DND-41 (cell line): ENCODE measurements around the gene ERBB4.

ENCODE experiments used
- ATAC-seq: fragments of 200-7000 bp; cut with Tn5 transposase; 3 replicates; pipeline ENCODE4 v1.9.1; 2021; ENCODE audit warnings: low read depth; ENCODE audit not compliant: insufficient read depth
- DNase-seq: peaks from one replicate; pipeline ENCODE4 v3.0.0-alpha.2; 2020
- H2AFZ ChIP-seq: 2 replicates; pipeline ENCODE4 v1.6.0; 2012; ENCODE audit warnings: low read depth, low read length
- H3K27ac ChIP-seq: 2 replicates; pipeline ENCODE4 v1.5.1; 2012; ENCODE audit warnings: low read length, inconsistent platforms
- H3K27me3 ChIP-seq: fragments of 200-600 bp; sonication (generic); 2 replicates; pipeline ENCODE4 v1.6.0; 2012; ENCODE audit warnings: low read length, mild to moderate bottlenecking, inconsistent platforms; ENCODE audit not compliant: insufficient read depth, poor library complexity
- H3K36me3 ChIP-seq: 2 replicates; pipeline ENCODE4 v1.5.1; 2012; ENCODE audit warnings: low read length, inconsistent platforms; ENCODE audit not compliant: insufficient read depth
- H3K4me1 ChIP-seq: 2 replicates; pipeline ENCODE4 v1.5.1; 2012; ENCODE audit warnings: mild to moderate bottlenecking, low read length; ENCODE audit not compliant: insufficient read depth
- H3K4me2 ChIP-seq: 2 replicates; pipeline ENCODE4 v1.6.0; 2012; ENCODE audit warnings: mild to moderate bottlenecking, moderate library complexity, low read length, inconsistent platforms; ENCODE audit not compliant: insufficient read depth
- H3K4me3 ChIP-seq, 2 experiments: fragments of 200-600 bp in 1 of 2; shearing (Covaris generic) in 1 of 2; 2 replicates each; pipeline ENCODE4 v1.5.1; 2012 to 2016; ENCODE audit warnings: inconsistent platforms in 2 of 2, low read length in 2 of 2, mild to moderate bottlenecking in 2 of 2, low read depth in 1 of 2, moderate library complexity in 1 of 2
- H3K79me2 ChIP-seq: 2 replicates; pipeline ENCODE4 v1.6.0; 2012; ENCODE audit warnings: low read length, inconsistent platforms; ENCODE audit not compliant: insufficient read depth
- H3K9ac ChIP-seq: 2 replicates; pipeline ENCODE4 v1.6.0; 2012; ENCODE audit warnings: low read depth, mild to moderate bottlenecking, inconsistent platforms, low read length, moderate library complexity
- H3K9me3 ChIP-seq: 2 replicates; pipeline ENCODE4 v1.5.1; 2012; ENCODE audit warnings: low read length, moderate library complexity, mild to moderate bottlenecking, inconsistent platforms; ENCODE audit not compliant: insufficient read depth, severe bottlenecking
- H4K20me1 ChIP-seq: 2 replicates; pipeline ENCODE4 v1.6.0; 2012; ENCODE audit warnings: low read length; ENCODE audit not compliant: insufficient read depth
- CTCF ChIP-seq: IDR thresholded peaks from 2 replicates; pipeline ENCODE4 v1.5.1; 2012; ENCODE audit warnings: borderline replicate concordance, low read length, moderate library complexity, mild to moderate bottlenecking; ENCODE audit not compliant: poor library complexity, severe bottlenecking; ENCODE audit errors: extremely low read depth
- EZH2 ChIP-seq: IDR thresholded peaks from 3 replicates; pipeline ENCODE4 v1.6.1; 2012; ENCODE audit warnings: borderline replicate concordance, low read depth, mild to moderate bottlenecking, moderate library complexity, low read length, inconsistent platforms; ENCODE audit not compliant: severe bottlenecking

ERBB4 gene

GRCh38 chr2:211617803-211618202, 920.8 kb downstream of the ERBB4 start:
- DNase-seq (no peak), ATAC-seq (no peak)
- no peaks in the 10 kb centered on the region for H3K9me3 ChIP-seq
- H4K20me1 ChIP-seq = no peaks in the 10 kb centered on the region
- no peak overlapping the region for H3K27ac ChIP-seq
- H3K4me3 ChIP-seq = no peak overlapping the region
- H3K27me3 ChIP-seq = no peaks in the 10 kb centered on the region
- no peak overlapping the region for H2AFZ ChIP-seq
- H3K79me2 ChIP-seq = no peaks in the 10 kb centered on the region
- no peak overlapping the region for H3K9ac ChIP-seq
- H3K4me2 ChIP-seq = no peak overlapping the region
- peaks cover 3% of the 10 kb centered on the region for H3K4me1 ChIP-seq
- no peak for TF ChIP-seq CTCF
- no peak for TF ChIP-seq EZH2
- H3K36me3 ChIP-seq = no peaks in the 10 kb centered on the region

GRCh38 chr2:211611621-211612020, 927.0 kb downstream of the ERBB4 start:
- peak overlapping the region; percentile 93 for H2AFZ ChIP-seq
- peak; percentile 51 for ATAC-seq
- no peak for TF ChIP-seq EZH2
- no peak for TF ChIP-seq CTCF
- peaks cover 26% of the 10 kb centered on the region for H3K4me1 ChIP-seq
- H3K36me3 ChIP-seq = no peaks in the 10 kb centered on the region
- H3K9ac ChIP-seq = peak overlapping the region; percentile 63
- no peaks in the 10 kb centered on the region for H3K79me2 ChIP-seq
- no peaks in the 10 kb centered on the region for H3K9me3 ChIP-seq
- peak overlapping the region; percentile 47 to 68 for H3K4me3 ChIP-seq
- no peaks in the 10 kb centered on the region for H3K27me3 ChIP-seq
- no peak for DNase-seq
- no peaks in the 10 kb centered on the region for H4K20me1 ChIP-seq
- peak overlapping the region; percentile 78 for H3K27ac ChIP-seq
- peak overlapping the region; percentile 86 for H3K4me2 ChIP-seq

GRCh38 chr2:211611061-211611518, 927.5 kb downstream of the ERBB4 start:
- peak overlapping the region; percentile 47 to 68 for H3K4me3 ChIP-seq
- no peaks in the 10 kb centered on the region for H4K20me1 ChIP-seq
- H3K9me3 ChIP-seq = no peaks in the 10 kb centered on the region
- no peaks in the 10 kb centered on the region for H3K27me3 ChIP-seq
- H3K27ac ChIP-seq = peak overlapping the region; percentile 78
- H3K9ac ChIP-seq = peak overlapping the region; percentile 63
- DNase-seq (peak; percentile 71), ATAC-seq (peak; percentile 99)
- H3K4me2 ChIP-seq = peak overlapping the region; percentile 86
- peak overlapping the region; percentile 93 for H2AFZ ChIP-seq
- TF ChIP-seq EZH2 (no peak), CTCF (no peak)
- no peaks in the 10 kb centered on the region for H3K36me3 ChIP-seq
- no peaks in the 10 kb centered on the region for H3K79me2 ChIP-seq
- peaks cover 26% of the 10 kb centered on the region for H3K4me1 ChIP-seq

GRCh38 chr2:211609127-211609526, 929.5 kb downstream of the ERBB4 start:
- Histone ChIP-seq H2AFZ (peak overlapping the region; percentile 43; the same call in 1 of the 2 replicates), H4K20me1 (no peaks in the 10 kb centered on the region), H3K4me3 (no peak overlapping the region), H3K9ac (no peak overlapping the region), H3K4me2 (no peak overlapping the region), H3K79me2 (no peaks in the 10 kb centered on the region), H3K27ac (no peak overlapping the region), H3K4me1 (peaks cover 26% of the 10 kb centered on the region), H3K27me3 (no peaks in the 10 kb centered on the region), H3K36me3 (no peaks in the 10 kb centered on the region), H3K9me3 (no peaks in the 10 kb centered on the region)
- ATAC-seq (no peak), DNase-seq (no peak)
- TF ChIP-seq CTCF = no peak
- no peak for TF ChIP-seq EZH2
